22Rv1 (cell line): ENCODE measurements around the gene VDAC2.

Source experiments
- ZFX ChIP-seq: fragments of 450-650 bp; IDR thresholded peaks from 2 replicates; pipeline ENCODE4 v1.6.1; 2017; ENCODE audit warnings: antibody characterized with exemption, borderline replicate concordance
- TF ChIP-seq, protein P1 (sequence below): fragments of 450-650 bp; IDR thresholded peaks from 2 replicates; pipeline ENCODE4 v1.5.1; 2017; ENCODE audit warnings: mild to moderate bottlenecking

DNA sequence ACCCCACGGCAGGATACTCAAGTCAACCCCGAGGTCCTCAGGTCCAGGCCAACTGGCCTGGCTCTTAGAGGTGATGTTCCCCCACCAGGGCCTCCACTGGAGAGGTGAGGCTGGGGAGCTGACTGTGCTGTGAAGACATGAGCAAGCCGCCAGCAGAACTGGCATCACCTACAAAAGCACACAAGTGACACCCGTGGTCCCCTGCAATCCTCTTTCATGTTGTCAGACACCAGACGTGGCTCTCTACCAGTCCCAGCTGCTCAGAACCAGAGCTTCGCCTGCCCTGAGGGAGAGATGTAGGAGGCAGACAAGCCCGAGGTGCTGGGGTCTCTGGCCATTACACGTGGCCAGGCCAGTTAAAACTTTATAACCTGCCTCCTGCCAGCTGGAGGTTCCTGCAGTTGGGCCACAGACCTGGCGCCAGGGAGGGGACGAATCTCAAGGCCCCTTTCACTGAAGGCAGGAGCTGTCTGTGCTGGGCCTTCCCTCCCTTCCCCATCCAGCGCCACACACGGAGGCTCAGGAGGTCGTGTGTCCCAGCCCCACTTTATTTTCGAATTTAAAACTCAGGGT lies 22.9 kb downstream of the VDAC2 start:
- TF ChIP-seq, protein P1, sequence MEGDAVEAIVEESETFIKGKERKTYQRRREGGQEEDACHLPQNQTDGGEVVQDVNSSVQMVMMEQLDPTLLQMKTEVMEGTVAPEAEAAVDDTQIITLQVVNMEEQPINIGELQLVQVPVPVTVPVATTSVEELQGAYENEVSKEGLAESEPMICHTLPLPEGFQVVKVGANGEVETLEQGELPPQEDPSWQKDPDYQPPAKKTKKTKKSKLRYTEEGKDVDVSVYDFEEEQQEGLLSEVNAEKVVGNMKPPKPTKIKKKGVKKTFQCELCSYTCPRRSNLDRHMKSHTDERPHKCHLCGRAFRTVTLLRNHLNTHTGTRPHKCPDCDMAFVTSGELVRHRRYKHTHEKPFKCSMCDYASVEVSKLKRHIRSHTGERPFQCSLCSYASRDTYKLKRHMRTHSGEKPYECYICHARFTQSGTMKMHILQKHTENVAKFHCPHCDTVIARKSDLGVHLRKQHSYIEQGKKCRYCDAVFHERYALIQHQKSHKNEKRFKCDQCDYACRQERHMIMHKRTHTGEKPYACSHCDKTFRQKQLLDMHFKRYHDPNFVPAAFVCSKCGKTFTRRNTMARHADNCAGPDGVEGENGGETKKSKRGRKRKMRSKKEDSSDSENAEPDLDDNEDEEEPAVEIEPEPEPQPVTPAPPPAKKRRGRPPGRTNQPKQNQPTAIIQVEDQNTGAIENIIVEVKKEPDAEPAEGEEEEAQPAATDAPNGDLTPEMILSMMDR: no peak
- TF ChIP-seq ZFX: no peak
